ENCODE data around the gene KRABD2.

Gene KRABD2

DNA sequence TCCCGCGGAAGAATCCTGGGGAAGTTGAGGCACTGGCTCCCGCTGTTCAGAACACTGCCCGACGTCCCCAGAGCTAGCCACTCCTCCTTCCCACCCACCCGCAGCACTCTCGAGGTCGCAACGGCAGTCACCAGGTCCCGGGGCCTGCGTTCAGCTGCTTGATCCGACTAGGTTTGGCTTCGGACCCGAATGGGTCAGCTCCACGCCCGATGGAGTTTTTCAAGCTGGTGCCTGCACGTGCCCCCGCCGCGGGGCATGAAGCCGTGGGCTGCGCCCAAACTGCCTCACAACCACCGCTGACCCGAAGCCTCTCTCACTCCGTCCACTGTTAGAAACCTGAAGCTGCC is 49.2 kb downstream of the KRABD2 start:
- TF ChIP-seq TAF1 (IDR thresholded peaks at IDR 0.05; ENCODE audit: low read depth): no peak

All from Ishikawa (cell line).